Activated effector memory CD4-positive, alpha-beta T cell treated with Interleukin-2 at 50 U/mL for 16 hours (primary cell): Measurements from ENCODE around the gene N4BP2L2.

Experiments
- DNase-seq: peaks from one replicate; pipeline ENCODE4 v3.0.0-alpha.2; 2020

The N4BP2L2 gene

GRCh38 chr13:32425158-32425557, 113.4 kb downstream of the N4BP2L2 start:
- DNase-seq: no peak

- no peak for DNase-seq
Measured at GRCh38 chr13:32423592-32423991, 115.0 kb downstream of the N4BP2L2 start.

- no peak for DNase-seq
Measured at GRCh38 chr13:32419862-32420261, 118.7 kb downstream of the N4BP2L2 start.

- no peak for DNase-seq
Measured at GRCh38 chr13:32417995-32418394, 120.6 kb downstream of the N4BP2L2 start.

GRCh38 chr13:32415019-32415418, 123.6 kb downstream of the N4BP2L2 start:
- DNase-seq: no peak

- no peak for DNase-seq
Measured at GRCh38 chr13:32414580-32414979, 124.0 kb downstream of the N4BP2L2 start.

- DNase-seq: no peak
Measured at GRCh38 chr13:32413284-32413683, 125.3 kb downstream of the N4BP2L2 start.

GRCh38 chr13:32409561-32410421, 128.8 kb downstream of the N4BP2L2 start:
- DNase-seq: no peak

- no peak for DNase-seq
Measured at GRCh38 chr13:32409001-32409313, 129.6 kb downstream of the N4BP2L2 start.

GRCh38 chr13:32408296-32409000, 130.1 kb downstream of the N4BP2L2 start:
- DNase-seq: no peak

- DNase-seq: no peak
Measured at GRCh38 chr13:32407854-32408253, 130.7 kb downstream of the N4BP2L2 start.

- DNase-seq: no peak
Measured at GRCh38 chr13:32403108-32403507, 135.5 kb downstream of the N4BP2L2 start.

GRCh38 chr13:32391101-32391619, 147.4 kb downstream of the N4BP2L2 start:
- no peak for DNase-seq

- no peak for DNase-seq
Measured at GRCh38 chr13:32390484-32390883, 148.1 kb downstream of the N4BP2L2 start.

GRCh38 chr13:32390048-32390447, 148.5 kb downstream of the N4BP2L2 start:
- no peak for DNase-seq

- DNase-seq: no peak
Measured at GRCh38 chr13:32385410-32385809, 153.2 kb downstream of the N4BP2L2 start.

GRCh38 chr13:32384702-32385101, 153.9 kb downstream of the N4BP2L2 start:
- no peak for DNase-seq

GRCh38 chr13:32383836-32384618, 154.6 kb downstream of the N4BP2L2 start:
- no peak for DNase-seq
